GM23248 (cell line): ENCODE results near the gene TMX1. TPM values are rescaled to one million over a fixed set of nuclear protein-coding genes. Genes with fewer than 3 reads are reported as not detected.

ENCODE experiments used
- DNase-seq: peaks from one replicate; pipeline ENCODE4 v3.0.0-alpha.2; 2015
- H2AFZ ChIP-seq: fragments of 200-600 bp; sonication (generic); 2 replicates; pipeline ENCODE4 v1.6.1; 2016; ENCODE audit warnings: antibody characterized with exemption
- H3F3A ChIP-seq: fragments of 200-600 bp; sonication (generic); 2 replicates; pipeline ENCODE4 v1.6.1; 2016; ENCODE audit warnings: mild to moderate bottlenecking, antibody characterized with exemption, mixed run types; ENCODE audit not compliant: insufficient read depth
- H3K27ac ChIP-seq: fragments of 200-600 bp; sonication (generic); 2 replicates; pipeline ENCODE4 v1.5.1; 2016; ENCODE audit warnings: mild to moderate bottlenecking
- H3K27me3 ChIP-seq: fragments of 200-600 bp; sonication (generic); replicated peaks from 2 replicates; pipeline ENCODE4 v1.6.1; 2016; ENCODE audit warnings: mild to moderate bottlenecking; ENCODE audit not compliant: insufficient read depth
- H3K36me3 ChIP-seq: fragments of 200-600 bp; sonication (generic); 2 replicates; pipeline ENCODE4 v1.6.1; 2016; ENCODE audit warnings: low read depth, mild to moderate bottlenecking
- H3K4me1 ChIP-seq: fragments of 200-600 bp; sonication (generic); 2 replicates; pipeline ENCODE4 v1.6.1; 2016; ENCODE audit warnings: mild to moderate bottlenecking; ENCODE audit not compliant: insufficient read depth
- H3K4me2 ChIP-seq: fragments of 200-600 bp; sonication (generic); one replicate; pipeline ENCODE4 v1.6.1; 2016; ENCODE audit warnings: mild to moderate bottlenecking; ENCODE audit not compliant: unreplicated experiment
- H3K4me3 ChIP-seq: fragments of 200-600 bp; sonication (generic); 2 replicates; pipeline ENCODE4 v1.5.1; 2016; ENCODE audit warnings: mild to moderate bottlenecking
- H3K79me2 ChIP-seq: fragments of 200-600 bp; sonication (generic); 2 replicates; pipeline ENCODE4 v1.6.1; 2016; ENCODE audit warnings: mild to moderate bottlenecking; ENCODE audit not compliant: insufficient read depth
- H3K9ac ChIP-seq: fragments of 200-600 bp; sonication (generic); 2 replicates; pipeline ENCODE4 v1.6.1; 2016; ENCODE audit warnings: mild to moderate bottlenecking
- H3K9me2 ChIP-seq: fragments of 200-600 bp; sonication (generic); 2 replicates; pipeline ENCODE4 v1.6.1; 2016; ENCODE audit warnings: mixed run types, mild to moderate bottlenecking, moderate library complexity; ENCODE audit not compliant: insufficient read depth
- H3K9me3 ChIP-seq: fragments of 200-600 bp; sonication (generic); one replicate; pipeline ENCODE4 v1.6.1; 2017; ENCODE audit warnings: low read depth
- H4K20me1 ChIP-seq: fragments of 200-600 bp; sonication (generic); 2 replicates; pipeline ENCODE4 v1.6.0; 2016; ENCODE audit not compliant: insufficient read depth
- EZH2 ChIP-seq: fragments of 200-600 bp; sonication (generic); IDR thresholded peaks from 2 replicates; pipeline ENCODE4 v1.6.1; 2018; ENCODE audit warnings: antibody characterized with exemption, mild to moderate bottlenecking; ENCODE audit not compliant: insufficient read depth, poor library complexity, severe bottlenecking
- EZH2phosphoT487 ChIP-seq: fragments of 200-600 bp; sonication (generic); IDR thresholded peaks from 2 replicates; pipeline ENCODE4 v1.6.1; 2018; ENCODE audit warnings: antibody characterized with exemption, moderate library complexity, mild to moderate bottlenecking, low read depth; ENCODE audit not compliant: insufficient read depth
- WGBS, 2 experiments: methylation state at CpG; one replicate each; pipeline ENCODE4 v1.1.6; 2015 to 2017; ENCODE audit warnings: low lambda C conversion rate in 2 of 2, low coverage in 1 of 2; ENCODE audit errors: missing lambda C conversion rate in 2 of 2; 5-methylcytosine and 5-hydroxymethylcytosine counted together
- in situ Hi-C: fragments of 300-500 bp; cut with MboI; formaldehyde crosslinking; loops from 2 replicates; pipeline ENCODE4 v1.15.0; 2020
- polyA plus RNA-seq: library from polyadenylated mRNA; unstranded; fragments of >200 nt; fragmentation: Nextera tagmentation; extraction: Ambion mirVana; gene quantifications from 2 replicates; pipeline ENCODE4 v1.2.1, GENCODE V29; 2016
- total RNA-seq: library from RNA; depleted of rRNA; stranded (reverse); fragments of >200 nt; shearing (Covaris generic); gene quantifications from 2 replicates; pipeline ENCODE4 v1.2.3, GENCODE V29; 2014

Gene TMX1
- total and polyA plus RNA-seq, 2 experiments from 2014 or later, result 54.8 to 67.9 TPM

GRCh38 chr14:51297066-51297465, 57.0 kb downstream of the TMX1 start:
- H2AFZ ChIP-seq, result no peak overlapping the region
- H4K20me1 ChIP-seq, result no peaks in the 10 kb centered on the region

GRCh38 chr14:51298895-51299294, 58.8 kb downstream of the TMX1 start:
- H3K27me3 ChIP-seq, result no peaks in the 10 kb centered on the region
- 0 out of 2 replicates have a peak, but pooled peaks cover 8% of the 10 kb centered on the region for H3F3A ChIP-seq
- no peaks in the 10 kb centered on the region for H3K9me2 ChIP-seq
- H2AFZ ChIP-seq, result no peak overlapping the region
- in situ Hi-C loops, result no loop called here
- no peaks in the 10 kb centered on the region for H4K20me1 ChIP-seq
- WGBS, 2 experiments, result 93 to 100% methylated on average over 1 of the region's 1 CpG
- no peaks in the 10 kb centered on the region for H3K9me3 ChIP-seq
- H3K4me3 ChIP-seq, result no peak overlapping the region
- H3K36me3 ChIP-seq, result no peaks in the 10 kb centered on the region
- peaks cover 12% of the 10 kb centered on the region for H3K4me1 ChIP-seq
- H3K4me2 ChIP-seq, result no peak overlapping the region
- DNase-seq, result peak; percentile 30
- no peak overlapping the region for H3K27ac ChIP-seq
- H3K9ac ChIP-seq, result no peak overlapping the region
- no peaks in the 10 kb centered on the region for H3K79me2 ChIP-seq
- TF ChIP-seq EZH2phosphoT487, result no peak
- TF ChIP-seq EZH2, result no peak

More at GRCh38 chr14:51297066-51297465, 57.0 kb downstream of the TMX1 start:
- Histone ChIP-seq H3K9me2 (no peaks in the 10 kb centered on the region), H3K4me1 (peaks cover 24% of the 10 kb centered on the region), H3K4me3 (no peak overlapping the region), H3K9ac (no peak overlapping the region), H3K36me3 (no peaks in the 10 kb centered on the region), H3K9me3 (no peaks in the 10 kb centered on the region), H3K27me3 (no peaks in the 10 kb centered on the region), H3K4me2 (no peak overlapping the region), H3F3A (peaks cover 21% of the 10 kb centered on the region), H3K79me2 (no peaks in the 10 kb centered on the region), H3K27ac (no peak overlapping the region)
- WGBS, 2 experiments, result 87 to 89% methylated on average over 3 of the region's 3 CpGs
- no peak for TF ChIP-seq EZH2phosphoT487
- no peak for DNase-seq
- in situ Hi-C loops, result no loop called here

GRCh38 chr14:51302295-51303030, 62.4 kb downstream of the TMX1 start:
- no peak overlapping the region for H3K9ac ChIP-seq
- peaks cover 27% of the 10 kb centered on the region for H3F3A ChIP-seq
- H3K4me1 ChIP-seq, result peaks cover 25% of the 10 kb centered on the region
- no peak overlapping the region for H3K27ac ChIP-seq
- 97 to 100% methylated on average over 3 of the region's 3 CpGs for WGBS, 2 experiments
- no peak overlapping the region for H3K4me3 ChIP-seq
- H3K4me2 ChIP-seq, result no peak overlapping the region
- H3K27me3 ChIP-seq, result no peaks in the 10 kb centered on the region
- H3K79me2 ChIP-seq, result no peaks in the 10 kb centered on the region
- H3K36me3 ChIP-seq, result no peaks in the 10 kb centered on the region
- in situ Hi-C loops, result no loop called here
- TF ChIP-seq EZH2phosphoT487 (no peak), EZH2 (no peak)
- H4K20me1 ChIP-seq, result no peaks in the 10 kb centered on the region
- no peak for DNase-seq
- H2AFZ ChIP-seq, result no peak overlapping the region
- H3K9me3 ChIP-seq, result no peaks in the 10 kb centered on the region
- no peaks in the 10 kb centered on the region for H3K9me2 ChIP-seq

GRCh38 chr14:51304438-51304837, 64.4 kb downstream of the TMX1 start:
- Histone ChIP-seq H3K27ac (peak overlapping the region; percentile 84), H3K4me1 (peaks cover 25% of the 10 kb centered on the region), H3K27me3 (no peaks in the 10 kb centered on the region), H2AFZ (no peak overlapping the region), H3K9ac (peak overlapping the region; percentile 58), H3K4me3 (peak overlapping the region; percentile 55), H3K4me2 (peak overlapping the region; percentile 73), H3K36me3 (no peaks in the 10 kb centered on the region), H3K9me2 (no peaks in the 10 kb centered on the region), H3F3A (peaks cover 32% of the 10 kb centered on the region), H3K79me2 (no peaks in the 10 kb centered on the region), H3K9me3 (no peaks in the 10 kb centered on the region), H4K20me1 (no peaks in the 10 kb centered on the region)
- WGBS, 2 experiments, result 9 to 10% methylated on average over 5 of the region's 5 CpGs
- TF ChIP-seq EZH2 (no peak), EZH2phosphoT487 (no peak)
- peak; percentile 82 for DNase-seq
- in situ Hi-C loops, result no loop called here
